HG02588 (cell line): ENCODE results near the gene TXNRD1.
"Not testable (repeated sequence)": the region's sequence is repeated elsewhere in the genome, so short reads cannot be mapped to it uniquely, and the experiment has no call there.

Source experiments
- ATAC-seq: cut with Tn5 transposase; IDR thresholded peaks from one replicate; pipeline ENCODE4 v1.9.1; 2021; ENCODE audit warnings: mild to moderate bottlenecking, moderate library complexity; ENCODE audit not compliant: unreplicated experiment

TXNRD1 gene

GRCh38 chr12:104319918-104320626 is 104.5 kb downstream of the TXNRD1 start:
- no peak for ATAC-seq

GRCh38 chr12:104320627-104321024 is 105.0 kb downstream of the TXNRD1 start:
- no peak for ATAC-seq

GRCh38 chr12:104321949-104322348 is 106.4 kb downstream of the TXNRD1 start:
- no peak for ATAC-seq

GRCh38 chr12:104322533-104322932 is 107.0 kb downstream of the TXNRD1 start:
- not testable (repeated sequence) for ATAC-seq

- ATAC-seq, result no peak
Observed at GRCh38 chr12:104323899-104324298, 108.3 kb downstream of the TXNRD1 start.

GRCh38 chr12:104328278-104328677 is 112.7 kb downstream of the TXNRD1 start:
- not testable (repeated sequence) for ATAC-seq

- no peak for ATAC-seq
Observed at GRCh38 chr12:104328790-104329189, 113.2 kb downstream of the TXNRD1 start.

GRCh38 chr12:104329707-104330532 is 114.3 kb downstream of the TXNRD1 start:
- no peak for ATAC-seq

GRCh38 chr12:104331376-104331775 is 115.8 kb downstream of the TXNRD1 start:
- no peak for ATAC-seq

GRCh38 chr12:104332273-104332672 is 116.7 kb downstream of the TXNRD1 start:
- not testable (repeated sequence) for ATAC-seq

GRCh38 chr12:104333692-104334255 is 118.2 kb downstream of the TXNRD1 start:
- no peak for ATAC-seq

GRCh38 chr12:104334581-104334980 is 119.0 kb downstream of the TXNRD1 start:
- ATAC-seq, result no peak

- no peak for ATAC-seq
Observed at GRCh38 chr12:104336115-104336514, 120.5 kb downstream of the TXNRD1 start.

- ATAC-seq, result no peak
Observed at GRCh38 chr12:104337030-104337558, 121.5 kb downstream of the TXNRD1 start.

- no peak for ATAC-seq
Observed at GRCh38 chr12:104339663-104340062, 124.1 kb downstream of the TXNRD1 start.

GRCh38 chr12:104340177-104340576 is 124.6 kb downstream of the TXNRD1 start:
- no peak for ATAC-seq

- ATAC-seq, result no peak
Observed at GRCh38 chr12:104340925-104341611, 125.5 kb downstream of the TXNRD1 start.

GRCh38 chr12:104342147-104342546 is 126.6 kb downstream of the TXNRD1 start:
- ATAC-seq, result no peak

GRCh38 chr12:104342635-104343249 is 127.2 kb downstream of the TXNRD1 start:
- no peak for ATAC-seq

- no peak for ATAC-seq
Observed at GRCh38 chr12:104344682-104345081, 129.1 kb downstream of the TXNRD1 start.
